PC-3 (cell line): ENCODE results near the gene TRPM2.

ENCODE experiments used
- CTCF ChIP-seq: fragments of 300-600 bp; sonication (generic); conservative IDR thresholded peaks from 2 replicates; pipeline ENCODE4 v1.5.1; 2017; ENCODE audit warnings: antibody characterized with exemption, low read depth, mild to moderate bottlenecking, low read length
- EZH2 ChIP-seq: fragments of 300-600 bp; sonication (generic); IDR thresholded peaks from one replicate; pipeline ENCODE4 v1.6.1; 2017; ENCODE audit warnings: antibody characterized with exemption, mild to moderate bottlenecking, low read length; ENCODE audit not compliant: unreplicated experiment

GRCh38 chr21:44434936-44435635, 81.7 kb downstream of the TRPM2 start:
- TF ChIP-seq EZH2 (no peak), CTCF (no peak)
